Dermis microvascular lymphatic vessel endothelial cell (primary cell): ENCODE data around the gene DPF3. TPM values are rescaled to one million over a fixed set of nuclear protein-coding genes. Genes with fewer than 3 reads are reported as not detected.

Experiments
- total RNA-seq: library from RNA; depleted of rRNA; stranded (reverse); fragments of >200 nt; gene quantifications from 2 replicates; pipeline ENCODE4 v1.2.1, GENCODE V29; 2014

Gene DPF3
- total RNA-seq, 1 donor from 2014 or later, result 0.90 TPM

Other genes starting within 250 kb of the DPF3 start
- 5.1 and 6.2 TPM in 2 replicates for gene DCAF4, start 32.4 kb upstream of the DPF3 start, total RNA-seq
- 12.7 and 19.6 TPM in 2 replicates for gene ZFYVE1, start 133.0 kb upstream of the DPF3 start, total RNA-seq
- 22.4 and 22.7 TPM in 2 replicates for gene RBM25, start 164.4 kb upstream of the DPF3 start, total RNA-seq
- gene PSEN1, start 242.4 kb upstream of the DPF3 start, total RNA-seq, result 32.0 and 43.2 TPM in 2 replicates